Raji (cell line): ENCODE measurements around the gene ZNF611.

ENCODE experiments used
- POLR2A ChIP-seq: IDR thresholded peaks from 2 replicates; pipeline ENCODE4 v1.6.1; 2011; ENCODE audit warnings: low read depth, low read length, control low read depth; ENCODE audit not compliant: insufficient read depth

The ZNF611 gene

DNA sequence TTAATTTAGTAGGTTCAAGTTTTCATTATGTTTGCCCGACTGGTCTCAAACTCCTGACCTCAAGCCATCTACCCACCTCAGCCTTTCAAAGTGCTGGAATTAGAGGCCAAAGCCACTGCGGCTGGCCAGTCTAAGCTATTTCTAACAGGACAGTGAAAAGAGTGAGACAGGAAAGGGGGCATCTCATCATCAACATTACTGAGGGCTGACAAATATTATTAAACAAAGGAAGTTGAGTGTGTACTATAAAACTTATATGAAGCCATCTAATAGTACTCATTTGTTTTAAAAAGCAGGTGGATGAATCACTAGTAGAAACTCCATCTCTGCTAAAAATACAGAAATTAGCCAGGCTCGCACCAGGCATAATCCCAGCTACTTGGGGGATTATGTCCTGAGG is 24.3 kb downstream of the ZNF611 start:
- TF ChIP-seq POLR2A: no peak

DNA sequence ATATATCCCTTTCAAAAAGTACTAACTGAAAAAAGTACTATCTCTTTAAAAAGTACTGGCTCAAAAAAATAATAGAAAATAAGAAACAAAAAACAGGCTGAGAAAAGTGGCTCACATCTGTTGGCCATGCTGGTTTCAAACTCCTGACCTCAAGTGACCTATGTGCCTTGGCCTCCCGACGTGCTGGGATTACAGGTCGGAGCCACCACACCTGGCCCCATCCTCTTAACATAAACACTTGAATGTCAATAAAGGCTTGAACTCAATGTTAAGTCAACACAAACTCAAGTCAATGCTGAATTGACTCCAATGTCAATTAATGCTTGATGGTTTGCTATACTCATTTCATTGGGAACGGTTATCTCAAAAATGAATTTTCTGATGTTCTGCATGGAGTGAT is 30.9 kb downstream of the ZNF611 start:
- TF ChIP-seq POLR2A: no peak

DNA sequence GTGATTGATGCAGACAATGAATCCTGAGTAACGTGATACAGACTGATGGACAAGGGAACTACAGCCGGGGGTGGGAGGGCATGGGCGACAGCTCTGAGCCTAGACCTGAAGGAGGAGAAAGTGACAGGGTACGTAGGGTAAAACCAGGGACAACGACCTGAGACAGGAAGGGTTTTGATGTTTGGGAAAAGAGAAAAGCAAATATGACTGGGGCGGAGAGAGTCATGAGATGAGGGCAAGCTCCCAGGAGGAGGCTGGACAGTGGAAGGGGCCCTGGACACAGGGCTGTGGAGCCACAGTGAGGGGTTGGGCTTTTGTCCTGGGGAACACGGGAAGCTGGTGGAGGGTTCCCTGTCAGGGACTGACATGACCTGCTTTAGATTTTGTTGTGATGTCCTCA is 34.2 kb downstream of the ZNF611 start:
- TF ChIP-seq POLR2A: no peak

DNA sequence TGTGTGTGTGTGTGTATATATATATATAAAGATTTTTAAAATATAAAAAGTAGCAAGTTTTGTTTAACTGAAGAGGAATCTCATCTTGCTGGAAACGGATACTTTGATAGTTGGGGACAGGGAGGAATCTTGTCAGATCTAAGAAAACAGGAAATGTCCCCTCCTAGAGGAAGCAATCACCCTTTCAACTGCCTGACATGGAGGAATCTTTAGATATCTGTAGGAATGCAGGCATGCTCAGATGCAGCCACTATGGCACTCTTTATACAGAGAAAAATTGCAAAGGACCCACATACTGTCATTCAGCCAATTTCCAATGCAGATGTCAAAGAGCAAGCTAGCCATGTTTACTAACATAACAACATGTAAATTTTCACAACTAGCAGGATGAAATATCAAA is 38.8 kb downstream of the ZNF611 start:
- no peak for TF ChIP-seq POLR2A

DNA sequence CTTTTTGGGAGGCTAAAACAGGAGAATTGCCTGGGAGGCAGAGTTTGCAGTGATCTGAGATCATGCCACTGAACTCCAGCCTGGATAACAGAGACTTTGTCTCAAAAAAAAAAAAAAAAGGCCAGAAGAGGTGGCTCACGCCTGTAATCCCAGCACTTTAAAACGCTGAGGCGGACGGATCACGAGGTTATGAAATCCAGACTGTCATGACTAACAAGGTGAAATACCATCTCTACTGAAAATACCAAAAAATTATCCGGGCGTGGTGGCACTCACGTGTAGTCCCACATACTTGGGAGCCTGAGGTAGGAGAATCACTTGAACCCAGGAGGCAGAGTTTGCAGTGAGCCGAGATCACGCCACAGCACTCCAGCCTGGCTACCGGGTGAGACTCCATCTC is 39.9 kb downstream of the ZNF611 start:
- TF ChIP-seq POLR2A: no peak

DNA sequence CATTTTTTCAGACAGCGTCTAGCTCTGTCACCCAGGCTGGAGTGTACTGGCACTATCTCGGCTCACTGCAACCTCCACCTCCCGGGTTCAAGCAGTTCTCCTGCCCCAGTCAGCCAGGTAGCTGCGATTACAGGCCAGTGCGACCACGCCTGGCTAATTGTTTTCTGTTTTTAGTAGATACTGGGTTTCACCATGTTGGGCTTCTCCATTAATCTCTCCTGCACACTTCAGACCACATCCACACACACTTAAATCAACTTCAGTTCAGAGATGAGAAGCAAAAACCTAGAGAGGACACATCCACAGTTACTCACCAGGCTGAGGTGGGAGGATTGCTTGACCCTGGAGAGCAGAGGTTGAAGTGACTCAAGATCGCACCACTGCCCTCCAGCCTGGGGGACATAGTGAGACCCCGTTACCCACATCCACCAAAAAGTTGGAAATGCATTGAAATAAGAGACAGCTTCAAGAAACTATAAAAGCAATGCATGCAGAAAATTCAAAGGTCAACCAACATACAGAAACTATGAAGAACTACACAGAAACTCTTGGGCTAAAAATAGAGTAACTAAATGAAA is 42.3 kb downstream of the ZNF611 start:
- TF ChIP-seq POLR2A: no peak

DNA sequence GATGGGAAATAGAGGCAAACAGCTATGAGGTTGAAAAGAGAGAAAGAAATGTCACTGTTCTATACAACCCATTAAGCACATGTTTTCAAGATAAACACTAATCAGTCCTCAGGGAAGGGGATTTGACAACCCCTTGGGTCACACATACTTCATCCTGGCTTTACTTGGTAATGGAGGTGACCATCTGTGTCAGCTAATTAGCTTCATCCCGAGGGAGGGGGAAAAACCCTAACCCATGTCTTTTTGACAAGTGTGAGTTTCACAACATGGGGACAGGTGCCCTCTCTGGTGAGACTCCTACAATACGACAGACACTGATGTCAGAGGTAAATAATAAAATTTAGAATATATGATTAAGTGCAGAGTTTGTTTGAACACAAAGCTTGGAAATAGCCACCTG is 43.1 kb downstream of the ZNF611 start:
- no peak for TF ChIP-seq POLR2A

DNA sequence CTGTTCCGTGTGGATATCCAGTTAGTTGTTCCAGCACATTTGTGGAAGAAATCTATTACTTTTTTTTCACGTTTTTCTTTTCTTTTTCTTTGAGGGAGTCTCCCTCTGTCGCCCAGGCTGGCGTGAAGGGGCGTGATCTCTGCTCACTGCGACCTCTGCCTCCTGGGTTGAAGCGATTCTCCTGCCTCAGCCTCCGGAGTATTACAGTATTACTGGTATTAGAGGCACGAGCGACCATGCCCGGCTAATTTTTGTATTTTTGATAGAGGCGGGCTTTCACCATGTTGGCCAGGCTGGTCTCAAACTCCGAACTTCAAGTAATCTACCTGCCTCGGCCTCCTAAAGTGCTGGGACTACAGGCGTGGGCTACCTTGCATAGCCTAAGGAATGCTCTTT is 43.6 kb downstream of the ZNF611 start:
- TF ChIP-seq POLR2A: no peak

DNA sequence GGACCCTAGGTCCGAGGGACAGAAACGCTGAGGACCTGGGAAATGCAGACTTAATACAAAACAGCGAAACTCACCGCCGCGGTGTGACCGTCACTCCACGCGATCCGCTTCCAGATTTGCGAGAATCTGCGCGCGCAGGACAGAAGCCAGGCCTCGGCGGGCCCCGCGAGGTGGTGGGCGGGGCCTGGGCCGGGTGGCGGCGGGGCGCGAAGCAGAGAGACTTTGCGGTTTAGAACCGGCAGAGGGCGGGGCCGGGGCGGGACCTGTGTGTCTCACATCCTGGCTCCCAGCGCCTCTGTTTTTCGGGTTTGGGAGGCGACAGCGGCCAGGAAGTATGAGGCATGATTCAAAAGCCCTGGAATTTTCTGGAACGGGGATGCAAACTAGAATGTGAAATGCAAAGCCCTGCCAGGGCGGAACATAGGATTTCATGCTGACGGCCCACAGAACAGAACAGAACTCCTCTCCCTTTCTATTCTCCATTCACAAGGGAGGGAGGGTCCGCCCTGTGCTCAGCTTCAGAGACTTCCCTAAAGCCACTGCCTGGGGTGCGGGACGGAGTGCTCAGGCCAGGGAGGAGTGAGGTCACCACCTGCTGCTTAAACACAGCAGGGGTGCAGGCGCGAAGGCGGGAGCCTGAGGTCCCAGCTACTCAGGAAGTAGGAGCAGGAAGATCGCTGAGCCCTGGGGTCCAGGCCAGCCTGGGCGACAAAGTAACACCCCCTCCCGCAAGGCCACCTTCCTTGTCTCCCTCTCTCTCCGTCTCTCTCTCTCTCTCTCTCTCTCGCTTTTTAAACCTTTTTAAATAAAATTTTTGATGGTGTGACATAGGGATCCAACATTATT is 44.3 kb downstream of the ZNF611 start:
- peak; percentile 87 for TF ChIP-seq POLR2A

DNA sequence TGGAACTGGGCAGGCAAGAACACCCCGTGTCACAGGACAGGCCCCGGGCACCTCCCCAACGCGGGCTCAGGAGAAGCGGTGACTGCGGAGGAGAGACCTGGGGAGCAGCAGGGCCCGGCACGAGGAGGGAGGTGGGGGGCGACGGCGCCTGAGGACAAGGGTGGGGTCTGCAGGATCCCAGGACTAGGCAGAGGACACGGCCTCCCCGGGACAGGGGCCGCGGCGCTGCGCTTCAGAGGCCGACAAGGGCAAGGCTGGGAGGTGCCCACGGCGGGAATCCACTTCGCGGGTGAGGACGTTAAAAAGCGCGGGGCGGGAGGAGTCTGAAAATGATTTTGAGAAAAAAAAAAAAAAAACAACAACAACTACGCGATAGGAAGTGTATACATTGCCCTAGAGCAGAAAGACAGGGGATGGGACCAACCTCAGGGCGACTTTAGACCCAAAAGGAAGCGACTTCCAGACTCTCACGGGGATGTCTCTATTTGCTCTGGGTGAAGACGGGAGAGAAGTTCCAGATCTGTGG is 44.9 kb downstream of the ZNF611 start:
- no peak for TF ChIP-seq POLR2A

DNA sequence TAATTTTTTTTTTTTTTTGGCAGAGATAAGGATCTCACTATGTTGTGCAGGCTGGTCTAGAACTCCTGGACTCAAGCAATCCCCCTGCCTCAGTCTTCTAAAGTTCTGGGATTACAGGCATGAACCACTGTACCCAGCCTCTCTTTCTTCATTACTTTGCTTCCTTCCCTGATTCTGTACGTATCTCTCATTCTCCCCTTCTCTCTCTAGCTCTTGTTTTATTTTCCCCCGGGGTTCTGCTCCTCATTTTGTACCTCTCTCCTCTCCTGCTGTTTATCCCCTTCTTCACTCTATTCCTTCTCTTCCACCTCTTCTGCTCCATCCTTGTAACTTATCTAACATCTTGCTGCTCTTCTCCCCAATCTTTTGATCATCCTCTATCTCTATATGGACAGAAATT is 46.5 kb downstream of the ZNF611 start:
- no peak for TF ChIP-seq POLR2A

DNA sequence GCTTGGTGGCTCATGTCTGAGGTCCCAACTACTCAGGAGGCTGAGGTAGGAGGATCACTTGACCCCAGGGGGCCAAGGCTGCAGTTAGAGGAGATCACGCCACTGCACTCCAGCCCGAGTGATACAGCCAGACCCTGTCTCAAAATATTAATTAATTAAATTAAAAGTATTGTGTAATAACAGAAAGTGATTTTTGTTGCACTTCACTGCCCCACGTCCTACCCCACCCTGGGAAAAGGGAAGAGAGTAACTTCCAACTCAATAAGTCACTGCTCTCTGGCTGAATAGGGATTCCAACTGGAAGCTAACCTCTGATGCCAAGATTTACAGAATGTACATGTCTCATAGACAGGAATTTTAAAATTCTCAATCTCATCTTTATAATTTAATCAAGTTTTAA is 47.2 kb downstream of the ZNF611 start:
- TF ChIP-seq POLR2A: no peak

DNA sequence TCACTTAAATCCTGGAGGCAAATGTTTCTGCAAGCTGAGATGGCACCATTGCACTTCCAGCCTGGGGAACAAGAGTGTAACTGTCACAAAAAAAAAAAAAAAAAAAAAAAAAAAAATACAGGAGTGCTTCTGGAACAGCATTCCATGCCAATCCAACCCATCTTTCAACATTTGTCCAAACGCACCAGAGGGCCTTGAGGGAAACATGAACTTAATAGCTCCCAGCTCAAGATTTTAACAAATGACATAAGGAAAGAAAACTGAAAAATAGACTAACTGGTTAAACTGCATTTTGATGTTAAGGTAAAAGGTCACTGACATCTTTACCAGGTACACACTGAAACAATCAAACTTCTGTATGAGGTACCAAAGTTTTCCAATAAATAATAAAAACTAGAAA is 49.0 kb downstream of the ZNF611 start:
- no peak for TF ChIP-seq POLR2A

DNA sequence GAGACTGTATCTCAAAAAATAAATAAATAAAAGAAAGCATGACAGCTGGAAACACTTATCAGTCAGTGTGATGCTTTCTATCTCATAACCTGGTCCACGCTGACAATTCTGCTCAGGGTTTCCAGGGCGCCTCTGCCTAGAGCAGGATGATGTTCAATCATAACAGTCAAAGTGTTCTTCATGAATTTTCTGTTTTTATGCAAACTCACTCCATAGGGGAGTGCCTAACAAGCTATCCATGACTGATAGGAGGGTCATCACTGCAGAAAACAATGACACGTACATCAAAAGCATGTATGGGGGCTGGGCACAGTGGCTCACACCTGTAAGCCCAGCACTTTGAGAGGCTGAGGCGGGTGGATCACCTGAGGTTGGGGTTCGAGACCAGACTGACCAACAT is 55.2 kb downstream of the ZNF611 start:
- TF ChIP-seq POLR2A: no peak

DNA sequence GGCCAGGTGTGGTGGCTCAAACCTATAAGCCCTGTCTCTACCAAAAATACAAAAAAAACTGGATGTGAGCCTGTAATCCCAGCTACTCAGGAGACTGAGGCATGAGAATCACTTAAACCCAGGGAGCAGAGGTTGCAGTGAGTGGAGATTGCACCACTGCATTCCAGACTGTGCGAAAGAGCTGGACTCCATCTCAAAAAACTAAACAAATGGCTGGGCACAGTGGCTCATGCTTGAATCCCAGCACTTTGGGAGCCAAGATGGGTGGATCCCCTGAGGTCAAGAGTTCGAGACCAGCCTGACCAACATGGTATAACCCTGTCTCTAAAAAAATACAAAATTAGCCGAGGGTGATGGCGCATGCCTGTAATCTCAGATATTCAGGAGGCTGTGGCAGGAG is 61.8 kb downstream of the ZNF611 start:
- TF ChIP-seq POLR2A: no peak

DNA sequence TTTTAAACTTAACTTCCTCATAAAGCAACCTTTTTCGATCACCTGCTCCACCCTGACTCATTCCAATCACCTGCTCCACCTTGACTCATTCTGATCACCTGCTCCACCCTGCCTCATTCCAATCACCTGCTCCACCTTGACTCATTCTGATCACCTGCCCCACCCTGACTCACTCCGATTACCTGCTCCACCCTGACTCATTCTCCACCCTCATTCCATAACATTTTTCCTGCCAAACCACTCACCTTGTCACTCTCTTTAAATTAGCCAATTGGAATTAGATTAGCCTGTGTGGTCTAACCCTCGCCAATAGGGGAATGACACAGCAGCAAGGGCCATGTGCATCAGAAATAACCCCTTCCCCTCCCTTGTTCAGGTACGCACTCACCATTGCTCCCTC is 64.8 kb downstream of the ZNF611 start:
- TF ChIP-seq POLR2A: no peak
